OCI-LY3 (cell line): ENCODE results near the gene PLD1.

ENCODE experiments used
- H2AFZ ChIP-seq: fragments of 200-600, 300-600 bp; shearing (Covaris generic); 2 replicates; pipeline ENCODE4 v1.6.0; 2014; ENCODE audit warnings: antibody characterized with exemption, low read depth, low read length
- H3K27ac ChIP-seq: fragments of 200-600, 300-600 bp; sonication (generic); 2 replicates; pipeline ENCODE4 v1.5.1; 2014; ENCODE audit warnings: mild to moderate bottlenecking, low read length, moderate library complexity, mixed read lengths
- H3K27me3 ChIP-seq: fragments of 200-600, 300-600 bp; sonication (generic); 2 replicates; pipeline ENCODE4 v1.6.1; 2014; ENCODE audit warnings: low read depth, low read length, mixed read lengths
- H3K36me3 ChIP-seq: fragments of 200-600, 300-600 bp; sonication (generic); replicated peaks from 2 replicates; pipeline ENCODE3; 2014; ENCODE audit warnings: low read depth, low read length, mixed read lengths
- H3K4me1 ChIP-seq: fragments of 300-600, 200-600 bp; sonication (generic); 2 replicates; pipeline ENCODE4 v1.6.1; 2014; ENCODE audit warnings: low read length, mixed read lengths
- H3K4me2 ChIP-seq: fragments of 200-600, 300-600 bp; sonication (generic); 2 replicates; pipeline ENCODE4 v1.6.1; 2014; ENCODE audit warnings: low read length, mixed read lengths
- H3K4me3 ChIP-seq: fragments of 300-600, 200-600 bp; sonication (generic); 2 replicates; pipeline ENCODE4 v1.5.1; 2014; ENCODE audit warnings: antibody characterized with exemption, mild to moderate bottlenecking, low read length, moderate library complexity
- H3K79me2 ChIP-seq: fragments of 300-600, 200-600 bp; shearing (Covaris generic); 2 replicates; pipeline ENCODE4 v1.6.1; 2014; ENCODE audit warnings: mild to moderate bottlenecking, low read length, mixed read lengths
- H3K9ac ChIP-seq: fragments of 300-600, 200-600 bp; shearing (Covaris generic); 2 replicates; pipeline ENCODE4 v1.6.0; 2014; ENCODE audit warnings: mild to moderate bottlenecking, low read length, moderate library complexity
- H3K9me3 ChIP-seq: fragments of 200-600, 300-600 bp; shearing (Covaris generic); 2 replicates; pipeline ENCODE4 v1.6.1; 2014; ENCODE audit warnings: low read length, mixed read lengths; ENCODE audit not compliant: insufficient read depth
- H4K20me1 ChIP-seq: fragments of 200-600, 300-600 bp; sonication (generic); 2 replicates; pipeline ENCODE4 v1.6.1; 2016; ENCODE audit warnings: low read length, mixed read lengths; ENCODE audit not compliant: insufficient read depth
- EZH2phosphoT487 ChIP-seq: fragments of 200-600 bp; shearing (Covaris generic); IDR thresholded peaks from 2 replicates; pipeline ENCODE4 v1.6.1; 2018; ENCODE audit warnings: antibody characterized with exemption, mixed run types, low read depth
- TF ChIP-seq, protein P1 (sequence below): fragments of 200-600, 300-600 bp; sonication (generic); IDR thresholded peaks from 2 replicates; pipeline ENCODE4 v1.5.1; 2014; ENCODE audit warnings: antibody characterized with exemption, low read length, low read depth

Gene PLD1

DNA sequence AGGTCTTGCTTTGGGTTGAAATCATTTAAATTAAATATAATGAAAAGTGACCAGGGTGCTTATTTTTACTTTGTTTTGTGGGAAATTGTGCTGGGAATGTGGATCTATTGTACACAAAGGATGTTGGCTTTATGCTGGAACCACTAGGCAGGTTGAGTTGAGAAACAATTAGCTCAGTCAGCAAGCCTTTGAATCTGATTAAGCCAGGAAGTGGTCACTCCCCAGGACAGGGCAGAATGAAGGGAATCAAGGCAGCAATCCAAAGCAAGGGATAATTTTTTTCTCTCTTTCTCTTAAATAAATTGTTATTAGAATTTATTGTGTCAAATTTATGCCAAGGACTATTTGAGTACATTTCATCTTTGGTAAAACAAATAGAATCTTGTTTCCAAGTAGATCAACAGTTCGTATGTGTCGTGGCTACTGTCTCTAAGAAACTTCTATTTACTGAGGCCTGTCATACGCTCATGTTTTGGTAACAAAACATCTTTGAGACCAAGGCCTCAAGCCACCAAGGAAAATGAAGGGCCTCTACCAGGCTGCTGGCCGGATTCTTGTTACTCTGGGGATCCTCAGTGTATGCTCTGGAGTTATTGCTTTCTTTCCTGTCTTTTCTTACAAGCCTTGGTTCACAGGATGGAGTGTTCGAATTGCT, 32.7 kb upstream of the PLD1 start, which contains the start of gene TMEM212:
TSS of gene TMEM212 (plus strand) at position 486 of the 655 bp plus-strand sequence. CDS start at position 521, 35 bp downstream.
- no peak within 1 kb of the TSS for H3K4me2 ChIP-seq
- H2AFZ ChIP-seq: no peak within 1 kb of the TSS
- H3K27me3 ChIP-seq: 0 out of 2 replicates have a peak, but pooled peaks cover 5% of the 10 kb centered on the region
- no peaks in the 10 kb centered on the region for H3K9me3 ChIP-seq
- no peaks in the 10 kb centered on the region for H4K20me1 ChIP-seq
- H3K9ac ChIP-seq: no peak within 1 kb of the TSS
- no peak within 1 kb of the TSS for H3K27ac ChIP-seq
- no peak for TF ChIP-seq EZH2phosphoT487
- TF ChIP-seq, protein P1, sequence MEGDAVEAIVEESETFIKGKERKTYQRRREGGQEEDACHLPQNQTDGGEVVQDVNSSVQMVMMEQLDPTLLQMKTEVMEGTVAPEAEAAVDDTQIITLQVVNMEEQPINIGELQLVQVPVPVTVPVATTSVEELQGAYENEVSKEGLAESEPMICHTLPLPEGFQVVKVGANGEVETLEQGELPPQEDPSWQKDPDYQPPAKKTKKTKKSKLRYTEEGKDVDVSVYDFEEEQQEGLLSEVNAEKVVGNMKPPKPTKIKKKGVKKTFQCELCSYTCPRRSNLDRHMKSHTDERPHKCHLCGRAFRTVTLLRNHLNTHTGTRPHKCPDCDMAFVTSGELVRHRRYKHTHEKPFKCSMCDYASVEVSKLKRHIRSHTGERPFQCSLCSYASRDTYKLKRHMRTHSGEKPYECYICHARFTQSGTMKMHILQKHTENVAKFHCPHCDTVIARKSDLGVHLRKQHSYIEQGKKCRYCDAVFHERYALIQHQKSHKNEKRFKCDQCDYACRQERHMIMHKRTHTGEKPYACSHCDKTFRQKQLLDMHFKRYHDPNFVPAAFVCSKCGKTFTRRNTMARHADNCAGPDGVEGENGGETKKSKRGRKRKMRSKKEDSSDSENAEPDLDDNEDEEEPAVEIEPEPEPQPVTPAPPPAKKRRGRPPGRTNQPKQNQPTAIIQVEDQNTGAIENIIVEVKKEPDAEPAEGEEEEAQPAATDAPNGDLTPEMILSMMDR: no peak
- no peak within 1 kb of the TSS for H3K4me3 ChIP-seq
- H3K4me1 ChIP-seq: peaks cover 18% of the 10 kb centered on the region
- H3K36me3 ChIP-seq: no peaks in the 10 kb centered on the region
- H3K79me2 ChIP-seq: no peaks in the 10 kb centered on the region

DNA sequence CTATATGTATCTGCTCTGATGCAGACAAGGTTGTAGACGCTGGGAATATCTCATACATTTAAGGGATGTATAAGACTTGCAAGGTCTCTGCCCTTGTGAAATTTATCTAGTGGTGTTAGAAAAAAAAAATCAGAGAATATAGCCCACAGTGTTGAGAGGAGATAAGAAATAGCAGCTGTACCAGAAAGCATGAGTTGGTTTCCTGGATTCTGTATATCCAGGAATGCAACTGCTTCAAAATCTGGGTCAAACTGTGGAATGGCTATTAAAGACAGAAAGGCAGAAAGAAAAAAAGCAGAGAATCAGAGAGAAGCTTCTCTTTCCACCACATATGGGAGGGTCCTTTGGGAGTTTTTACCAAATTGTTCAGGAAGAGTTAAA, 31.3 kb upstream of the PLD1 start:
- H3K4me1 ChIP-seq: peaks cover 14% of the 10 kb centered on the region
- TF ChIP-seq EZH2phosphoT487: no peak
- TF ChIP-seq, protein P1: no peak
- H3K27ac ChIP-seq: no peak overlapping the region

DNA sequence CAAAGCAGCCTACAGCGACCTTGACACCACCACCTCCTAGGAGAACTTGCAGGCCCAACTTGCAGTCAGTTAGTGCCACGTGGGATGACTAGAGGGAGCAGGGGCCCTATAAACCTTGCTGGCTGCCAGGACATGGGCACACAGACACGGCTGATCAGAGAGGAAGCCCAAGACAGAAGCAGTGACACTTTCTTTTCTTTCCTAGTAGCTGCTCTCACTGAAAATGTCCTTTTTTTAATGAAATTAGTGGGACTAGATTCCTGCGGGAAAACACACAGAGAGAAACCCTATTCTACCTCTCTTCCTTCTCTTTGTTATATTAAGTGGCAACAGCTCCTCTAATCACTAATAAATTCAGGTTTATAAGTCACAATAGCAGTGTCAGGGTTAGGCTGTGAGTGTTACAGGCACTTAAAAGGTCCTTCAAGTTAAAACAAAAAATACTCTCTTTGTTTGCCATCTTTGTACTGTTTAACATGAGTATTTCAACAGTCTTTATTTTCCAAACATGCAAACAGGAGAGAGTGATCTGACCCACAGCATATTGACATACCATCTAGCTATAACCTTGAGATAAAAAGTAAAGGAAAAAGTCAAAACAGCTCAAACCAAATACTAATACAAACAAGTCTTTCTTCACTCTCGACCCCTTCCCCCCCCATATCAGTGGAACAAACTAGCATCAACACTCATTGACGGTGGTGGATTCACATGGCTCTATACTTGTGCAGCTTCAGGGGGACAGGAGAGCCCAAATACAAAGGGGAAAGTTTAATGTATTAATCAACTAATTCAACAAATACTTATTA, 30.7 kb upstream of the PLD1 start:
- H3K9ac ChIP-seq: no peak overlapping the region
- H2AFZ ChIP-seq: no peak overlapping the region
- H3K27ac ChIP-seq: no peak overlapping the region
- H3K4me3 ChIP-seq: no peak overlapping the region
- no peak overlapping the region for H3K4me2 ChIP-seq
- peaks cover 10% of the 10 kb centered on the region for H3K4me1 ChIP-seq
- H3K9me3 ChIP-seq: no peaks in the 10 kb centered on the region
- H3K79me2 ChIP-seq: no peaks in the 10 kb centered on the region
- no peak for TF ChIP-seq EZH2phosphoT487
- TF ChIP-seq, protein P1: no peak
- no peaks in the 10 kb centered on the region for H4K20me1 ChIP-seq
- no peaks in the 10 kb centered on the region for H3K36me3 ChIP-seq
- H3K27me3 ChIP-seq: 0 out of 2 replicates have a peak, but pooled peaks cover 17% of the 10 kb centered on the region

More for the DNA sequence above, 31.3 kb upstream of the PLD1 start:
- no peak overlapping the region for H2AFZ ChIP-seq
- H3K27me3 ChIP-seq: 0 out of 2 replicates have a peak, but pooled peaks cover 16% of the 10 kb centered on the region
- no peaks in the 10 kb centered on the region for H3K79me2 ChIP-seq
- H3K4me3 ChIP-seq: no peak overlapping the region
- H3K9ac ChIP-seq: no peak overlapping the region
- H3K4me2 ChIP-seq: no peak overlapping the region
- no peaks in the 10 kb centered on the region for H3K9me3 ChIP-seq
- H4K20me1 ChIP-seq: no peaks in the 10 kb centered on the region
- H3K36me3 ChIP-seq: no peaks in the 10 kb centered on the region

DNA sequence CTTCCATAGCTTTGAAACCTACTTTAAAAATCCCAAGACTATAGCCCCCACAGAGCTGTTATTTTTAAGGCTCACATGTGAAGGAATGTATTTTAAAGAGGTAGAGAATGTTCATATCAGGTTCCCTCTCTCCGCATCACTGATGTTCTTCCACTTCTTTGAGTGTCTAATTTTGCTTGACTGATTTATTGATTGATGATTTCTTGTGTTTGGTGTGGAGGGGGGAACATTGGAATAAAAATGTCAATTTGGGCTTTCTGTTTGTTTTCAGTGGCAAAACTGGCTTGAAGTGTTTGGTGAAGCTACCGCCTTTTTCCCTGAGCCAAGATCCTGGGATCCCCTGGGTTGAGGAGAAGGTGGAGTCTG, 30.1 kb upstream of the PLD1 start:
- H3K36me3 ChIP-seq: no peaks in the 10 kb centered on the region
- H4K20me1 ChIP-seq: no peaks in the 10 kb centered on the region
- H3K9ac ChIP-seq: no peak overlapping the region
- TF ChIP-seq EZH2phosphoT487: no peak
- TF ChIP-seq, protein P1: no peak
- H3K4me3 ChIP-seq: no peak overlapping the region
- H3K4me1 ChIP-seq: peaks cover 10% of the 10 kb centered on the region
- H3K27ac ChIP-seq: no peak overlapping the region
- H2AFZ ChIP-seq: no peak overlapping the region
- no peaks in the 10 kb centered on the region for H3K79me2 ChIP-seq
- H3K4me2 ChIP-seq: no peak overlapping the region
- no peaks in the 10 kb centered on the region for H3K9me3 ChIP-seq
- 0 out of 2 replicates have a peak, but pooled peaks cover 17% of the 10 kb centered on the region for H3K27me3 ChIP-seq
